Caco-2 (cell line): ENCODE results near the gene FAM131B. TPM values are rescaled to one million over a fixed set of nuclear protein-coding genes. Genes with fewer than 3 reads are reported as not detected.

ENCODE experiments used
- BruUV-seq: library from RNA; stranded (reverse); fragments of 400-500 nt; replicated peaks from 2 replicates; lab custom pipeline; 2021; lab: Mats Ljungman, UMichigan
- CTCF ChIA-PET: fragments of 300-600 bp; sonication (Branson Sonifier 250); formaldehyde crosslinking; loops from one replicate; lab custom pipeline; 2022; ENCODE audit warnings: antibody characterized with exemption; lab: Charles Lee
- POLR2A ChIA-PET: fragments of 300-600 bp; sonication (Branson Sonifier 250); formaldehyde crosslinking; loops from one replicate; lab custom pipeline; 2022; ENCODE audit warnings: antibody characterized with exemption; lab: Charles Lee
- DNase-seq, 2 experiments: peaks; one replicate each; pipeline versions ENCODE4 v3.0.0 to v3.0.0-alpha.2; 2020 to 2022
- H3K27me3 ChIP-seq: replicated peaks from 2 replicates; pipeline ENCODE4 v1.6.0; 2011; ENCODE audit warnings: low read length; ENCODE audit not compliant: control insufficient read depth, insufficient read depth
- H3K36me3 ChIP-seq: 2 replicates; pipeline ENCODE4 v1.5.1; 2011; ENCODE audit warnings: low read length; ENCODE audit not compliant: control insufficient read depth, insufficient read depth
- H3K4me1 ChIP-seq: fragments of 250-450 bp; sonication (Bioruptor Pico); 2 replicates; pipeline ENCODE4 v1.5.1; 2020; ENCODE audit warnings: mild to moderate bottlenecking
- H3K4me3 ChIP-seq: 2 replicates; pipeline ENCODE4 v1.5.1; 2011; ENCODE audit warnings: low read depth, mild to moderate bottlenecking, control low read depth, low read length
- H3K9me3 ChIP-seq: fragments of 250-450 bp; sonication (Bioruptor Pico); 2 replicates; pipeline ENCODE4 v1.5.1; 2020; ENCODE audit warnings: mild to moderate bottlenecking, moderate library complexity
- H3K27ac Mint-ChIP-seq: one replicate; pipeline ENCODE4 v1.8.0; 2022; ENCODE audit warnings: mixed read lengths; ENCODE audit not compliant: unreplicated experiment
- H3K27me3 Mint-ChIP-seq: one replicate; pipeline ENCODE4 v1.8.0; 2022; ENCODE audit warnings: mixed read lengths; ENCODE audit not compliant: insufficient read depth, unreplicated experiment
- H3K36me3 Mint-ChIP-seq: one replicate; pipeline ENCODE4 v1.8.0; 2022; ENCODE audit warnings: mild to moderate bottlenecking, mixed read lengths; ENCODE audit not compliant: insufficient read depth, unreplicated experiment
- H3K4me1 Mint-ChIP-seq: one replicate; pipeline ENCODE4 v1.8.0; 2022; ENCODE audit warnings: low read depth, mixed read lengths; ENCODE audit not compliant: unreplicated experiment
- H3K4me3 Mint-ChIP-seq: one replicate; pipeline ENCODE4 v1.8.0; 2022; ENCODE audit warnings: mild to moderate bottlenecking, moderate library complexity, mixed read lengths; ENCODE audit not compliant: unreplicated experiment
- H3K9me3 Mint-ChIP-seq: one replicate; pipeline ENCODE4 v1.8.0; 2022; ENCODE audit warnings: mixed read lengths; ENCODE audit not compliant: unreplicated experiment
- intact Hi-C: fragments of 100-400 bp; cut with micrococcal nuclease; formaldehyde crosslinking; loops from one replicate; pipeline ENCODE4 v1.10.0; 2022; ENCODE audit not compliant: unreplicated experiment
- total RNA-seq: library from RNA; stranded (reverse); gene quantifications from 2 replicates; pipeline ENCODE4 v1.2.3, GENCODE V29; 2022
- TF ChIP-seq, protein P1 (sequence below), 2 experiments: fragments of 200-600 bp in 1 of 2; IDR thresholded peaks; 1 replicate in 1 of 2; 2 replicates in 1 of 2; pipeline versions ENCODE4 v1.5.1 to v1.8.0; 2011 to 2022; ENCODE audit warnings: antibody characterized with exemption in 1 of 2, control low read depth in 1 of 2, inconsistent platforms in 1 of 2, low read depth in 1 of 2, low read length in 1 of 2, mild to moderate bottlenecking in 1 of 2, moderate library complexity in 1 of 2; ENCODE audit not compliant: insufficient read depth in 1 of 2, severe bottlenecking in 1 of 2, unreplicated experiment in 1 of 2

Gene FAM131B
- total RNA-seq, 1 experiment from 2014 or later = 22.3 TPM

- POLR2A ChIA-PET = no interaction called here
Measured at GRCh38 chr7:143391462-143392404, 29.2 kb upstream of the FAM131B start.

DNA sequence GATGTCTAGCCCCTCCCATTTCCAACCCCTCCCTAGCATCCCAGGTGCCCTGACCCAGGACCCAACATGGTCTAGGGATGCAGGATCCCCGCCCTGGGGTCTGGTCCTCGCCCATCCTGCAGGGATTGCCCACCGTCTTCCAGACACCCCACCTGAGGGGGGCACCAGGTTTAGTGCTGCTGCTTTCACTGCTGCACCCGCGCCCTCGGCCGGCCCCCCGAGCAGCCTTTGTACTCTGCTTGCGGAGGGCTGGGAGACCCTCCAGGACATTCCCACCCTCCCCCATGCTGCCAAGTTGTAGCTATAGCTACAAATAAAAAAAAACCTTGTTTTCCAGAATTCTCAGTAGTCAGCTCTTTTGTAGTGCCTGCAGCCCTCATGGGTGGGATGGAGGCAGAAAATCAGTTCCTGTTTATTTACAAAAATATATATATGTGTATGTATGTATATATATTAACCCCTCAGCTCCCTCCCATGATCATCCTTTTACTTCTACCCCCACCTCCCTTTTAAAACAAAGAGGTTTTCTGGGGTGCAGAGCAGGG is 28.3 kb upstream of the FAM131B start:
- peaks cover 14% of the 10 kb centered on the region; the same call in 1 of the 2 replicates for H3K4me1 ChIP-seq
- intact Hi-C loops = no loop called here
- H3K27ac Mint-ChIP-seq = peak overlapping the region; percentile 29
- ChIA-PET POLR2A (no interaction called here), CTCF (interaction anchor here (0.6 to 1.4 kb wide), 2 partner anchors 17 to 98 kb away, joined by 3 read pairs; no protein-coding TSS in a partner anchor)
- no TSS peak for BruUV-seq
- no peak overlapping the region for H3K4me3 ChIP-seq
- no peaks in the 10 kb centered on the region for H3K9me3 ChIP-seq
- peaks cover 12% of the 10 kb centered on the region for H3K4me1 Mint-ChIP-seq
- H3K36me3 Mint-ChIP-seq = peaks cover 77% of the 10 kb centered on the region
- no peaks in the 10 kb centered on the region for H3K27me3 Mint-ChIP-seq
- DNase-seq = no peak
- no peaks in the 10 kb centered on the region for H3K27me3 ChIP-seq
- H3K36me3 ChIP-seq = peaks cover 8% of the 10 kb centered on the region
- H3K9me3 Mint-ChIP-seq = no peaks in the 10 kb centered on the region
- no peak overlapping the region for H3K4me3 Mint-ChIP-seq
- TF ChIP-seq, protein P1, sequence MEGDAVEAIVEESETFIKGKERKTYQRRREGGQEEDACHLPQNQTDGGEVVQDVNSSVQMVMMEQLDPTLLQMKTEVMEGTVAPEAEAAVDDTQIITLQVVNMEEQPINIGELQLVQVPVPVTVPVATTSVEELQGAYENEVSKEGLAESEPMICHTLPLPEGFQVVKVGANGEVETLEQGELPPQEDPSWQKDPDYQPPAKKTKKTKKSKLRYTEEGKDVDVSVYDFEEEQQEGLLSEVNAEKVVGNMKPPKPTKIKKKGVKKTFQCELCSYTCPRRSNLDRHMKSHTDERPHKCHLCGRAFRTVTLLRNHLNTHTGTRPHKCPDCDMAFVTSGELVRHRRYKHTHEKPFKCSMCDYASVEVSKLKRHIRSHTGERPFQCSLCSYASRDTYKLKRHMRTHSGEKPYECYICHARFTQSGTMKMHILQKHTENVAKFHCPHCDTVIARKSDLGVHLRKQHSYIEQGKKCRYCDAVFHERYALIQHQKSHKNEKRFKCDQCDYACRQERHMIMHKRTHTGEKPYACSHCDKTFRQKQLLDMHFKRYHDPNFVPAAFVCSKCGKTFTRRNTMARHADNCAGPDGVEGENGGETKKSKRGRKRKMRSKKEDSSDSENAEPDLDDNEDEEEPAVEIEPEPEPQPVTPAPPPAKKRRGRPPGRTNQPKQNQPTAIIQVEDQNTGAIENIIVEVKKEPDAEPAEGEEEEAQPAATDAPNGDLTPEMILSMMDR (IDR thresholded peaks at IDR 0.05; ENCODE audit: insufficient read depth in 1 of 2, low read depth in 1 of 2, low read length in 1 of 2, severe bottlenecking in 1 of 2, unreplicated experiment in 1 of 2) = no peak

More at GRCh38 chr7:143391462-143392404, 29.2 kb upstream of the FAM131B start:
- Mint-ChIP-seq H3K27me3 (no peaks in the 10 kb centered on the region), H3K36me3 (peaks cover 83% of the 10 kb centered on the region), H3K4me3 (no peak overlapping the region), H3K9me3 (no peaks in the 10 kb centered on the region), H3K27ac (peak overlapping the region; percentile 58), H3K4me1 (peaks cover 15% of the 10 kb centered on the region)
- Histone ChIP-seq H3K4me3 (no peak overlapping the region), H3K9me3 (no peaks in the 10 kb centered on the region), H3K36me3 (peaks cover 8% of the 10 kb centered on the region), H3K27me3 (no peaks in the 10 kb centered on the region), H3K4me1 (peaks cover 20% of the 10 kb centered on the region; the same call in 1 of the 2 replicates)
- no TSS peak for BruUV-seq
- TF ChIP-seq, protein P1 (IDR thresholded peaks at IDR 0.05; ENCODE audit: insufficient read depth in 1 of 2, low read depth in 1 of 2, low read length in 1 of 2, severe bottlenecking in 1 of 2, unreplicated experiment in 1 of 2) = no peak
- intact Hi-C loops = loop anchor here (2.0 kb wide), 1 partner anchor 15 kb away; no protein-coding TSS in a partner anchor
- no peak for DNase-seq
- CTCF ChIA-PET = interaction anchor here (0.6 to 1.4 kb wide), 2 partner anchors 16 to 1143 kb away, joined by 3 read pairs; no protein-coding TSS in a partner anchor

DNA sequence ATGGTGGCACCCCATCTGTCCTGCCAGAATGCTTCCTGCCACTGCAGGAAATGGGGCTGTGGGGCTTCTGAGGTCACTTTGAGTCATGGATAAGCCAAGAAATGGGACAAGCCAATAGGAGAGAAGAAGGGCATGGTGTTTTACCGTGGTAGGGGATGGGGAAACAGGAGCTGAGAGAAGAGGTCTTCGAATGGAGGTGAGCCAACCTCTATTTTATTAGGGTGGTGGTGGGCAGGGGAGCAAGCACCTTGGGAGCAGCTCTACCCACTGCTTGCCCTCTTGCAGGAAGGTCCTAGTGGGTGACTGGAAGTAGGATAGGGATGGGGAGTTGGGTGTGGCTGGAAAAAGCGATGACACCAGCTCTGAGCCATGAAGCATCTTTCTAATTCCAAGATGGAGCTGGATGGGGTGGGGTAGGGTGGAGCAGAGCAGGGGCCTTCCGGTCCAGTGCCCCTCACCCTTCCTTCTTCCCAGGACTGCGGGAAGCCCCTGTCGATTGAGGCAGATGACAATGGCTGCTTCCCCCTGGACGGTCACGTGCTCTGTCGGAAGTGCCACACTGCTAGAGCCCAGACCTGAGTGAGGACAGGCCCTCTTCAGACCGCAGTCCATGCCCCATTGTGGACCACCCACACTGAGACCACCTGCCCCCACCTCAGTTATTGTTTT is 27.7 kb upstream of the FAM131B start:
- Mint-ChIP-seq H3K36me3 (peaks cover 71% of the 10 kb centered on the region), H3K4me3 (no peak overlapping the region), H3K4me1 (peaks cover 10% of the 10 kb centered on the region), H3K9me3 (no peaks in the 10 kb centered on the region), H3K27me3 (no peaks in the 10 kb centered on the region), H3K27ac (peak overlapping the region; percentile 29)
- Histone ChIP-seq H3K4me1 (peaks cover 9% of the 10 kb centered on the region; the same call in 1 of the 2 replicates), H3K27me3 (no peaks in the 10 kb centered on the region), H3K4me3 (no peak overlapping the region), H3K9me3 (no peaks in the 10 kb centered on the region), H3K36me3 (peaks cover 8% of the 10 kb centered on the region)
- intact Hi-C loops = no loop called here
- BruUV-seq = TSS peak; percentile 50
- DNase-seq = no peak
- TF ChIP-seq, protein P1 (IDR thresholded peaks at IDR 0.05; ENCODE audit: insufficient read depth in 1 of 2, low read depth in 1 of 2, low read length in 1 of 2, severe bottlenecking in 1 of 2, unreplicated experiment in 1 of 2) = no peak
- ChIA-PET POLR2A (no interaction called here), CTCF (interaction anchor here (0.6 kb wide), 1 partner anchor 97 kb away, joined by 3 read pairs; no protein-coding TSS in a partner anchor)
